Left ventricle myocardium inferior (tissue), 1 donor: ENCODE data around the gene IL16. TPM values are rescaled to one million over a fixed set of nuclear protein-coding genes. Genes with fewer than 3 reads are reported as not detected.
"Not testable (repeated sequence)": the region's sequence is repeated elsewhere in the genome, so short reads cannot be mapped to it uniquely, and the experiment has no call there.

Source experiments
- DNase-seq: peaks from one replicate; pipeline ENCODE4 v3.0.0-alpha.2; 2020
- H3K27ac ChIP-seq: fragments of 200-600 bp; replicated peaks from 2 replicates; pipeline ENCODE4 v1.8.0; 2021
- H3K27me3 ChIP-seq: fragments of 200-600 bp; 2 replicates; pipeline ENCODE4 v1.8.0; 2021; ENCODE audit warnings: low read depth
- H3K36me3 ChIP-seq: fragments of 200-600 bp; 2 replicates; pipeline ENCODE4 v1.8.0; 2021
- H3K4me1 ChIP-seq: fragments of 200-600 bp; 2 replicates; pipeline ENCODE4 v1.8.0; 2021
- H3K4me3 ChIP-seq: fragments of 200-600 bp; 2 replicates; pipeline ENCODE4 v1.8.0; 2021; ENCODE audit warnings: mild to moderate bottlenecking, moderate library complexity
- H3K9me3 ChIP-seq: fragments of 200-600 bp; replicated peaks from 2 replicates; pipeline ENCODE4 v1.8.0; 2021
- intact Hi-C: fragments of 100-400 bp; cut with micrococcal nuclease; formaldehyde crosslinking; loops from one replicate; pipeline ENCODE4 v1.11.0; 2022
- total RNA-seq: library from RNA; stranded (reverse); fragmentation: NEBNext Ultra II Directional; extraction: Animal tissue kit (Norgen Biotek cat#: 25700); gene quantifications from one replicate; pipeline ENCODE4 v1.2.1, GENCODE V29; 2021
- TF ChIP-seq, protein P1 (sequence below): fragments of 200-600 bp; IDR thresholded peaks from 2 replicates; pipeline ENCODE4 v1.8.0; 2021; ENCODE audit warnings: antibody characterized with exemption, mild to moderate bottlenecking, borderline replicate concordance
- donor health status: DM: no; HTN: yes; CAD: no; lungs with severe emphysema.

Gene IL16
- total RNA-seq, 1 donor from 2014 or later: 3.8 TPM

DNA sequence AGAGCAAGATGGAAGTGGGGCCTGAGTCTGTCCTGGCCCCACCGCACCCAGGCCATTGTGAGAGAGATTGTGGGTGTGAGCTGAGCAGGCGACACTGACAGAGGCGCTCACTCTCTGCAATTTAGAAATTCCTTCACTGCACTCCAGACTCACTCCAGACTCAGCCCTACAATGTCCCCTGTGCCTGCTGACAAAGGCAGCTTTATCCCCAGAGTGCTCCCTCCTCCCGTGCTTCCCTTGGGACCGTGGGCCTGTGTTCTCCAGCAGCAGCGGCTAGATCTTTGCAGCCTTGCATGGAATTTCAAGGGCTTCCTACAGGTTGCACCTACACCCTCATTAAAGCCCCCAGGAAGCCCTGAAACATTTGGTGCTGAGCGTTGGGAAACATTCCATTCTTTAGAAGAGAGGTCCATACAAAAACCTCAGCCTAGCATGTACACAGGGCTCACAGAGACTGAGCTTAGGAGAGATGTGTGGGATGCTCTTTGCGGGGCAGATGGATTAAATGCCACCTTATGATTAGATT lies 1.3 kb upstream of the IL16 start:
- H3K27me3 ChIP-seq: peaks cover 27% of the 10 kb centered on the region
- H3K4me3 ChIP-seq: no peak overlapping the region
- TF ChIP-seq, protein P1, sequence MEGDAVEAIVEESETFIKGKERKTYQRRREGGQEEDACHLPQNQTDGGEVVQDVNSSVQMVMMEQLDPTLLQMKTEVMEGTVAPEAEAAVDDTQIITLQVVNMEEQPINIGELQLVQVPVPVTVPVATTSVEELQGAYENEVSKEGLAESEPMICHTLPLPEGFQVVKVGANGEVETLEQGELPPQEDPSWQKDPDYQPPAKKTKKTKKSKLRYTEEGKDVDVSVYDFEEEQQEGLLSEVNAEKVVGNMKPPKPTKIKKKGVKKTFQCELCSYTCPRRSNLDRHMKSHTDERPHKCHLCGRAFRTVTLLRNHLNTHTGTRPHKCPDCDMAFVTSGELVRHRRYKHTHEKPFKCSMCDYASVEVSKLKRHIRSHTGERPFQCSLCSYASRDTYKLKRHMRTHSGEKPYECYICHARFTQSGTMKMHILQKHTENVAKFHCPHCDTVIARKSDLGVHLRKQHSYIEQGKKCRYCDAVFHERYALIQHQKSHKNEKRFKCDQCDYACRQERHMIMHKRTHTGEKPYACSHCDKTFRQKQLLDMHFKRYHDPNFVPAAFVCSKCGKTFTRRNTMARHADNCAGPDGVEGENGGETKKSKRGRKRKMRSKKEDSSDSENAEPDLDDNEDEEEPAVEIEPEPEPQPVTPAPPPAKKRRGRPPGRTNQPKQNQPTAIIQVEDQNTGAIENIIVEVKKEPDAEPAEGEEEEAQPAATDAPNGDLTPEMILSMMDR: no peak
- intact Hi-C loops: no loop called here
- H3K36me3 ChIP-seq: no peaks in the 10 kb centered on the region
- no peaks in the 10 kb centered on the region for H3K9me3 ChIP-seq
- H3K4me1 ChIP-seq: peaks cover 3% of the 10 kb centered on the region
- no peak for DNase-seq
- no peak overlapping the region for H3K27ac ChIP-seq

DNA sequence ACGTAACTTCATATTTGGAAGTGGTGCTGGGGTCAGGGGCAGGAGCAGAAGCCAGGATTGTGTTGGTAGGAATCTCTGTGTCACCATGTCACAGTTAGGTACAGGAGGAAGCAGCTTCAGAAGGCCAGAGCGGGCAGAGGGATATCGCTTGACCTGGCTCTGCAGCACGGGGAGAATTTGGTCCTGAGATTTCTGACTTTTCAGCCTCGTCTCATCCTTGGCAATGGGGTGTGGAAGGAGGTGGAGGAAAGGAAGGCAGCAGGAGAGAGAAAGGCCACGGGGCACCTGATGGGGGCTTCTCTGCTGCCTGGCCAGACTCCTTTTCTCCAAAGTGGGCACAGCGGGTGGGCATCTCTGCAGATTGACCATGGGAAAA lies 564 bp downstream of the IL16 start:
- peaks cover 3% of the 10 kb centered on the region for H3K4me1 ChIP-seq
- H3K36me3 ChIP-seq: no peaks in the 10 kb centered on the region
- H3K9me3 ChIP-seq: no peaks in the 10 kb centered on the region
- DNase-seq: no peak
- TF ChIP-seq, protein P1: no peak
- H3K4me3 ChIP-seq: no peak overlapping the region
- intact Hi-C loops: no loop called here
- peaks cover 27% of the 10 kb centered on the region for H3K27me3 ChIP-seq
- no peak overlapping the region for H3K27ac ChIP-seq

DNA sequence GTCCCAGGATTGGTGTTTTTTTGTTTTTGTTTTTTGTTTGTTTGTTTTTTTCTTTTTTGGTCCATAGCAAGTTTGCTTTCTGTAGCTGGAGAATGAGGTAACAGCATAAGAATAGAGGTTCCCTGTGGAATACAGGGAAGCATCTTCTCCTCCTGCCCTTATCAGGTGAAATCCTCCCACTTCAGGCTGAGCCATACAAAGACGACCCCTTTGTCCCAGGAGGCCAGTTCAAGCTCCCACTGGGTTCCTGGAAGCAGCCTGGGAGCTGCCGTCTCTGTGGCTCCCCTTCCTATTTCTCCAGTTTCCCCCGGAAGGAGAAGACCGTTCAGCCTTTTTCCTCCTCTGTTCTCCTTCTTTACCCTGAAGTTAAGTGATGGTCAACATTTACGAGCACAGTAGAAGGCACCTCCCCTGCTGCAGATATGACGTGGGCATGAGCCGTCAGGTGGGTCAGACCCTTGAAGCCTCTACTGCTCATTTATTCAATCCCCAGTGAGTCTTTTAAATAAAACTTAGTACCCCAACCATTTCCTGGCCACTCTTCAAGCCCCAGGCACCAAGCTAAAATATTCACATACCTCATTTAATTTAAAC lies 1.1 kb downstream of the IL16 start:
- TF ChIP-seq, protein P1: no peak
- DNase-seq: no peak
- no peaks in the 10 kb centered on the region for H3K36me3 ChIP-seq
- H3K27me3 ChIP-seq: peaks cover 27% of the 10 kb centered on the region
- H3K4me1 ChIP-seq: peaks cover 3% of the 10 kb centered on the region
- intact Hi-C loops: no loop called here
- no peak overlapping the region for H3K4me3 ChIP-seq
- no peak overlapping the region for H3K27ac ChIP-seq
- H3K9me3 ChIP-seq: no peaks in the 10 kb centered on the region

DNA sequence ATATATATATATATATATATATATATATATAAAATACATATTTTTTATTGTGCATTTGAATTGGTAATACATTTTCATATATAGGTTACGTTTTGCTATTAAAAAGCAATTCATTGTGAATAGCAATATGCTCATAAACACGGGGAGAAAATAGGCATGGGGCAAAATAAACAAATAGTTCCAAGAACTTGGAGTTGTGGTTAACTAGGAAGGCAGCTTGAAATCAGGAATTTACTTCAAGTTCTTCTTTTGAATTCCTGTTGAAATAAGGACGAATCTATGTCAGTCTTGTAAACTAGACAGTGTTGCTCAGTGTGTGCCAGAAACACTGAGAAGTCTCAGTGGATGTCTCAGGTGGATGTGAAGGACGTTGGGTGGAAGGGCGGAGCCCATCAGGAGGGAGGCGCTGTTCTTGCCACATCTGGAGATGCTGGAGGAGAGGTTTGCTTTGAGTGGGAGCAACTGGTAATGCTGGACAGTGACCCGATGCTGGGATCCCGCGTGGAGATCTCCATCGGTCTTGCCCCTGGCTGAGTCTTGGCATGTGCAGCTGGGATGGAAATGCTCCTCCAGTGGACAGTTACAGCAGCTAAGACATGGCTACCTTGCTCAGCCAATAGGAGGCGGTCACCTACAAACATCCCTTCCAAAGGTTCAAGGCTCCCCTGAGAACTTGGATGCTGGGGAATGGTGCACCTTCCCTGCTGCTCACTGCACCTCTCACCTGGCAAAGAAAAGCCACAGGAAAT lies 2.5 kb downstream of the IL16 start:
- intact Hi-C loops: no loop called here
- peaks cover 27% of the 10 kb centered on the region for H3K27me3 ChIP-seq
- TF ChIP-seq, protein P1: no peak
- no peak overlapping the region for H3K27ac ChIP-seq
- H3K36me3 ChIP-seq: no peaks in the 10 kb centered on the region
- no peak overlapping the region for H3K4me3 ChIP-seq
- DNase-seq: no peak
- H3K4me1 ChIP-seq: peaks cover 3% of the 10 kb centered on the region
- no peaks in the 10 kb centered on the region for H3K9me3 ChIP-seq

DNA sequence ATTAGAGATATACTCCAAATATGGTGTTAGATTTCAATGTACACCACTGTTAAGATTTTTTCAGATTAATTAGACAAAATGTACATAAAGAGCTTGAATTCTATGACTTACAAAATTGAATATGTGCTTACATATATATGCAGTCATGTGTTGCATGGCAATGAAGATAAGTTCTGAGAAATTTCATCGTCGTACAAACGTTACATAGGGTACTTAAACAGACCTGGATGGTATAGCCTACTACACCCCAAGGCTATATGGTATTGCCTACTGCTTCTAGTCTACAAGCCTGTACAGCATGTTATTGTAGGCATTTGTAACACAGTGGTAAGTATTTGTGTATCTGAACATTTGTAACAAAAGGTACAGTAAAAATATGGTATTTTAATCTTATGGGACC lies 9.3 kb downstream of the IL16 start:
- Histone ChIP-seq H3K4me1 (peaks cover 11% of the 10 kb centered on the region), H3K27ac (no peak overlapping the region), H3K4me3 (no peak overlapping the region), H3K9me3 (peaks cover 18% of the 10 kb centered on the region), H3K27me3 (no peaks in the 10 kb centered on the region), H3K36me3 (no peaks in the 10 kb centered on the region)
- TF ChIP-seq, protein P1: no peak
- DNase-seq: no peak
- intact Hi-C loops: no loop called here

DNA sequence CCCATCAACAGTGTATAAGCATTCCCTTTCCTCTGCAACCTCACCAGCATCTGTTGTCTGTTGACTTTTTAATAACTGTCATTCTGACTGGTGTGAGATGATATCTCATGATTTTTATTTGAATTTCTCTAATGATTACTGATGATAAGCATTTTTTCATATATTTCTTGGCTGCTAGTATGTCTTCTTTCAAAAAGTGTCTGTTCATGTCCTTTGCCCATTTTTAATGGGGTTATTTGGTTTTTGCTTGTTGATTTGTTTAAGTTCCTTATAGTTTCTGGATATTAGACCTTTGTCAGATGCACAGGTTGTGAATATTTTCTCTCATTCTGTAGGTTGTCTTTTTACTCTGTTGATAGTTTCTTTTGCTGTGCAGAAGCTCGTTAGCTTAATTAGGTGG lies 11.3 kb downstream of the IL16 start:
- H3K27me3 ChIP-seq, intact Hi-C loops, H3K4me3 ChIP-seq, H3K27ac ChIP-seq, H3K36me3 ChIP-seq, DNase-seq: not testable (repeated sequence)
- peaks cover 12% of the 10 kb centered on the region for H3K4me1 ChIP-seq
- H3K9me3 ChIP-seq: peaks cover 21% of the 10 kb centered on the region
